GM04503 (cell line): ENCODE data around the gene HMGN1.

ENCODE experiments used
- DNase-seq: peaks from one replicate; pipeline ENCODE4 v3.0.0-alpha.2; 2012; ENCODE audit warnings: low read depth

The HMGN1 gene

DNA sequence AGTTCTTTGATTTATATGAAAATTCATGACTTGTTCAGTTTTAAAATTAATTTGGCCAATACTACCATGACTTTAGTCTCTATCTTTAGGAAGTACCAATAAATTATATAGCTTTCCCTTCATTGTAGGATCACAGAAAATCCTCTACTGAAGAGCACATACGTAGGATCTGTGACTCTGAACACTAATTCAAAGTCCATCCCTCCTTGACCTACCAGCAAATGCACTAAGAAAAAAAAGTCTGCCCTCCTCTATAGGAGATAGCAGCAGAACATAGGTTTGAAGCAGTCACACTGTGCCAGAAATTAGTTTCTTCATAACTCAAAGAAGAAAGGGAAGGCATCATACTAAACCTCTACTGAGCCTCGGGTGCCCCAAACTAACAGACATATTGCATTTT lies 52.0 kb downstream of the HMGN1 start:
- no peak for DNase-seq
